Measurements from ENCODE around the gene EPN3. TPM values are rescaled to one million over a fixed set of nuclear protein-coding genes. Genes with fewer than 3 reads are reported as not detected.

EPN3 gene
- total RNA-seq, 1 experiment from 2014 or later, result 53.2 TPM

- Histone ChIP-seq H3K4me3 (ENCODE audit: low read depth, low read length) (no peak overlapping the region), H3K27me3 (replicated peaks; ENCODE audit: control insufficient read depth, insufficient read depth, low read length) (no peaks in the 10 kb centered on the region), H3K4me1 (peaks cover 26% of the 10 kb centered on the region), H3K9me3 (no peaks in the 10 kb centered on the region), H3K36me3 (ENCODE audit: control insufficient read depth, insufficient read depth, low read length) (no peaks in the 10 kb centered on the region)
- no peak overlapping the region for H3K27ac Mint-ChIP-seq (ENCODE audit: unreplicated experiment)
- no peak for TF ChIP-seq CTCF (IDR thresholded peaks at IDR 0.05; ENCODE audit: insufficient read depth in 1 of 2, low read depth in 1 of 2, low read length in 1 of 2, severe bottlenecking in 1 of 2, unreplicated experiment in 1 of 2)
- peaks cover 32% of the 10 kb centered on the region for H3K4me1 Mint-ChIP-seq (ENCODE audit: low read depth, unreplicated experiment)
- H3K27me3 Mint-ChIP-seq (ENCODE audit: insufficient read depth, unreplicated experiment), result no peaks in the 10 kb centered on the region
- ChIA-PET POLR2A (no interaction called here), CTCF (interaction anchor here (0.5 to 1.5 kb wide), 6 partner anchors 20 to 271 kb away, joined by 3 to 4 read pairs (median 3); no protein-coding TSS in a partner anchor)
- H3K36me3 Mint-ChIP-seq (ENCODE audit: insufficient read depth, unreplicated experiment), result no peaks in the 10 kb centered on the region
- BruUV-seq (replicated peaks), result no TSS peak
- intact Hi-C loops (cut with micrococcal nuclease; ENCODE audit: unreplicated experiment), result no loop called here
- no peak for DNase-seq
- H3K9me3 Mint-ChIP-seq (ENCODE audit: unreplicated experiment), result no peaks in the 10 kb centered on the region
- no peak overlapping the region for H3K4me3 Mint-ChIP-seq (ENCODE audit: unreplicated experiment)
Measured at GRCh38 chr17:50520483-50520882, 12.1 kb upstream of the EPN3 start.

- no peak overlapping the region for H3K4me3 Mint-ChIP-seq (ENCODE audit: unreplicated experiment)
- peaks cover 26% of the 10 kb centered on the region for H3K4me1 ChIP-seq
- no peaks in the 10 kb centered on the region for H3K36me3 Mint-ChIP-seq (ENCODE audit: insufficient read depth, unreplicated experiment)
- intact Hi-C loops (cut with micrococcal nuclease; ENCODE audit: unreplicated experiment), result no loop called here
- no peak for TF ChIP-seq CTCF (IDR thresholded peaks at IDR 0.05; ENCODE audit: insufficient read depth in 1 of 2, low read depth in 1 of 2, low read length in 1 of 2, severe bottlenecking in 1 of 2, unreplicated experiment in 1 of 2)
- no TSS peak for BruUV-seq (replicated peaks)
- H3K4me1 Mint-ChIP-seq (ENCODE audit: low read depth, unreplicated experiment), result peaks cover 32% of the 10 kb centered on the region
- H3K36me3 ChIP-seq (ENCODE audit: control insufficient read depth, insufficient read depth, low read length), result no peaks in the 10 kb centered on the region
- no peak for DNase-seq
- H3K27me3 ChIP-seq (replicated peaks; ENCODE audit: control insufficient read depth, insufficient read depth, low read length), result no peaks in the 10 kb centered on the region
- H3K9me3 ChIP-seq, result no peaks in the 10 kb centered on the region
- CTCF ChIA-PET, result interaction anchor here (0.6 to 1.4 kb wide), 5 partner anchors 9 to 105 kb away, joined by 3 to 4 read pairs (median 3); no protein-coding TSS in a partner anchor
- H3K9me3 Mint-ChIP-seq (ENCODE audit: unreplicated experiment), result no peaks in the 10 kb centered on the region
- H3K27ac Mint-ChIP-seq (ENCODE audit: unreplicated experiment), result no peak overlapping the region
- no peak overlapping the region for H3K4me3 ChIP-seq (ENCODE audit: low read depth, low read length)
- no peaks in the 10 kb centered on the region for H3K27me3 Mint-ChIP-seq (ENCODE audit: insufficient read depth, unreplicated experiment)
- POLR2A ChIA-PET, result interaction anchor here (0.6 kb wide), 1 partner anchor 159 kb away, joined by 3 read pairs; no protein-coding TSS in a partner anchor
Measured at GRCh38 chr17:50521514-50521913, 11.0 kb upstream of the EPN3 start.

- Mint-ChIP-seq H3K27me3 (ENCODE audit: insufficient read depth, unreplicated experiment) (no peaks in the 10 kb centered on the region), H3K4me1 (ENCODE audit: low read depth, unreplicated experiment) (peaks cover 26% of the 10 kb centered on the region), H3K4me3 (ENCODE audit: unreplicated experiment) (no peak overlapping the region), H3K36me3 (ENCODE audit: insufficient read depth, unreplicated experiment) (no peaks in the 10 kb centered on the region), H3K27ac (ENCODE audit: unreplicated experiment) (peak overlapping the region; percentile 17), H3K9me3 (ENCODE audit: unreplicated experiment) (no peaks in the 10 kb centered on the region)
- Histone ChIP-seq H3K9me3 (no peaks in the 10 kb centered on the region), H3K27me3 (replicated peaks; ENCODE audit: control insufficient read depth, insufficient read depth, low read length) (no peaks in the 10 kb centered on the region), H3K4me1 (peaks cover 26% of the 10 kb centered on the region), H3K4me3 (ENCODE audit: low read depth, low read length) (no peak overlapping the region), H3K36me3 (ENCODE audit: control insufficient read depth, insufficient read depth, low read length) (no peaks in the 10 kb centered on the region)
- intact Hi-C loops (cut with micrococcal nuclease; ENCODE audit: unreplicated experiment), result loop anchor here (1.0 kb wide), 1 partner anchor 21 kb away; no protein-coding TSS in a partner anchor
- DNase-seq, result no peak
- TF ChIP-seq CTCF (IDR thresholded peaks at IDR 0.05; ENCODE audit: insufficient read depth in 1 of 2, low read depth in 1 of 2, low read length in 1 of 2, severe bottlenecking in 1 of 2, unreplicated experiment in 1 of 2), result no peak
- no TSS peak for BruUV-seq (replicated peaks)
- ChIA-PET POLR2A (interaction anchor here (0.5 to 1.5 kb wide), 2 partner anchors 19 to 54 kb away, joined by 5 to 6 read pairs; partner anchors contain the start of gene CHAD), CTCF (interaction anchor here (0.8 to 2.2 kb wide), 10 partner anchors 9 to 173 kb away, joined by 3 to 13 read pairs (median 4); partner anchors contain the start of gene EPN3)
Measured at GRCh38 chr17:50522766-50523165, 9.8 kb upstream of the EPN3 start.

Measured in Caco-2 (cell line).